ENCODE results near the gene PIM1. TPM values are rescaled to one million over a fixed set of nuclear protein-coding genes. Genes with fewer than 3 reads are reported as not detected.

The PIM1 gene
- polyA plus RNA-seq, 3 donors, result 24.7 to 417 (median 201) TPM

- H3K27ac ChIP-seq (ENCODE audit: low read depth, low read length), result no peak overlapping the region
- WGBS, 3 donors, result 91 to 94% (median 92%) methylated on average over 9 of the region's 9 CpGs
Measured at GRCh38 chr6:37206622-37207021, 36.7 kb downstream of the PIM1 start.

DNA sequence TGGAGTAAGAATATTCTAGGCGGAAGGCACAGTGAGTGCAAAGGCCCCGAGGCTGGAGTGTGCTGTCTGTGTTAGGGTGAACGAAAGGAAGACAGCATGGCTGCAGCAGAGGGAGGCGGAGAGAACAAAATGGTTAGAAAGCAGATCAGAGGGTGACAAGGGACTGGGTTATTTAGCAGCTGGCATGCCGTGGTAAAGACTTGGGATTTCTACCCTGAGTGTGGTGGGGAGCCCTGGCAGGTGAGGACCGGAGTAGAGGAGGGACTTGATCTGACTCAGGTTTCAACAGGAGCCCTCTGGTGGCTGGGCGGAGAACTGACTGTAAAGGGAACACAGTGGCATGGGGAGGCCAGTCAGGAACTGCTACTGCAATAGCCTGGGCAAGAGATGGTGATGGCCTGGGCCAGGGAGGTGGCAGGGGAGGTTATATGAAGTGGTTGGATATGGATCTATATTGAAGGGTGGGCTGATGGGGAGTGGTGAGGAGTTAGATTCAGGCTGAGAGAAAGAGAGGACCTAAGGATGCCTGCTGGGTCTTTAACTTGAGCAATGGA, 38.0 kb downstream of the PIM1 start:
- 62 to 65% (median 63%) methylated on average over 7 of the region's 7 CpGs for WGBS, 3 donors
- H3K27ac ChIP-seq (ENCODE audit: low read depth, low read length), result no peak overlapping the region

GRCh38 chr6:37208793-37209192, 38.8 kb downstream of the PIM1 start:
- H3K27ac ChIP-seq (ENCODE audit: low read depth, low read length), result no peak overlapping the region
- WGBS, 3 donors, result 90 to 94% (median 94%) methylated on average over 7 of the region's 7 CpGs

- WGBS, 3 donors, result 77 to 88% (median 86%) methylated on average over 12 of the region's 12 CpGs
- H3K27ac ChIP-seq (ENCODE audit: low read depth, low read length), result no peak overlapping the region
Measured at GRCh38 chr6:37209461-37210205, 39.7 kb downstream of the PIM1 start.

GRCh38 chr6:37210313-37210968, 40.5 kb downstream of the PIM1 start:
- WGBS, 3 donors, result 59 to 65% (median 62%) methylated on average over 7 of the region's 7 CpGs
- H3K27ac ChIP-seq (ENCODE audit: low read depth, low read length), result no peak overlapping the region

GRCh38 chr6:37212268-37212667, 42.3 kb downstream of the PIM1 start:
- 81 to 86% (median 85%) methylated on average over 9 of the region's 9 CpGs for WGBS, 3 donors
- H3K27ac ChIP-seq (ENCODE audit: low read depth, low read length), result no peak overlapping the region

- 94% methylated on average over 6 of the region's 6 CpGs for WGBS, 3 donors
- H3K27ac ChIP-seq (ENCODE audit: low read depth, low read length), result no peak overlapping the region
Measured at GRCh38 chr6:37218061-37218460, 48.1 kb downstream of the PIM1 start.

GRCh38 chr6:37218511-37218910, 48.6 kb downstream of the PIM1 start:
- 69 to 82% (median 69%) methylated on average over 8 of the region's 8 CpGs for WGBS, 3 donors

DNA sequence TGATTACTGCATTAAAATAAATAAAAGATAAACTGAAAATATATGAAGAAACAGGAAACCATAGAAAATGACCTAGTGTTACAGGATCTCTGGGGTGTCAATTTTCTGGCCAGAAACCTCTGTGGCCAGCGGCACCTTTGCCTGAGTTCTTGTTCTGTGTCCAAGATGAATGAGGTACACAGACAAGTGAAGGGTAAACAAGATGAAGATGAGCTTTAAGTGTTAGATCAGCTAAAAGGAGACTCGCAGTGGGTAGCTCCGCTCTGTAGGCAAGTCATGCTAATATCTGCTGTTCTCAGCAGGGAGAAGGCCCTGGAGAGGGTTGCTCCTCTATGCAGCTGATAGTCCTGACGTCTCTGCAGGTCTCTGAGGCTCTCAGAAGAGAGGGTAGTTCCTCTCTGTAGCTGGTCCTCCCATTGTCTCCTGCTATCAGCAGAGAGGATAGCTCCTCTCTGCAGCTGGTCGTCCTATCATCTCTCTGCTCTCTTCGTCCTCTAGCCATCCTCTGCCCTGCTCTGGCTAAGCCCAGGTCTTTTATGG, 51.7 kb downstream of the PIM1 start:
- H3K27ac ChIP-seq (ENCODE audit: low read depth, low read length), result no peak overlapping the region
- 50 to 59% (median 54%) methylated on average over 6 of the region's 6 CpGs for WGBS, 3 donors

More at GRCh38 chr6:37218511-37218910, 48.6 kb downstream of the PIM1 start:
- H3K27ac ChIP-seq (ENCODE audit: low read depth, low read length), result no peak overlapping the region

DNA sequence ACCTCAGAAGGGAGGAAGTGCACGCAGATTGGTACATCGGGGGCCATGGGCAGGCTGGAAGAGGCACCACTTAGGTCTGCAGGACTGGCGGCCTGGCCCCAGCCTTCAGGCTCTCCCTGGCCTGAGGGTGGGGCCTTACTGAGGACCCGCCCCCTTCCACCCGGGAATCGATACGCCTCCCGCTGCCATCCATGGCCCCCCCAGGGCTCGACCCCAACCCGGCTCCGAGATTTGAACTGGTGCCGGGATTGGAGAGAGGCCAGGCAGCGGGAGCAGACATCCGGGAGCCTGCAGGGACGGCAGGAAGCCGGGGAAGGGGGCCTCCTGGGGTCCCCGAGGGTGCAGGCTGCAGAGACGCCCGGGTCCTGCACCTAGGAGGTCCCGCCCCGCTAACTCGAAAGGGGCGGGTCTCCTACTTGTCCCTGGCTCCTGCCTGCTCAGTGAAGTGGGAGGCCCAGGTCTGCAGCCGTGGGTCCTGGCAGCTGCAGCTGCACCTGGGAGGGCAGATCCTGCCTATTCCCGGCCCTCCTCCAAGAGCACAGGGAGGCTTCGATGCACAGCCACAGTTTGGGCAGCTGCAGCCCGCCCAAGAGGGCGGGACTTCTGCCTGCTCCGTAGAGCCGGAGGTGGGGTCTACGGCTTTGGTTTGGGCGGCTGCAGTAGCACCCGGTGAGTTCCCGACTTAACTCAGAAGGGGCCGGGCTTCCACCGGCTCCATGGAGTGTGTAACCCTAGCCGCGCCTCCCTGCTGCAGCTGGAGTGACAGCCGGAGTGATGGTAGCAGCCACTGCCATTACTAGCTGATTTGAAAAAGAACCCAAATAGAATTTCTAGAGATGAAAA, 52.4 kb downstream of the PIM1 start:
- 0 to 1% (median 1%) methylated on average over 38 to 39 of the region's 39 CpGs for WGBS, 3 donors
- H3K27ac ChIP-seq (ENCODE audit: low read depth, low read length), result no peak overlapping the region

DNA sequence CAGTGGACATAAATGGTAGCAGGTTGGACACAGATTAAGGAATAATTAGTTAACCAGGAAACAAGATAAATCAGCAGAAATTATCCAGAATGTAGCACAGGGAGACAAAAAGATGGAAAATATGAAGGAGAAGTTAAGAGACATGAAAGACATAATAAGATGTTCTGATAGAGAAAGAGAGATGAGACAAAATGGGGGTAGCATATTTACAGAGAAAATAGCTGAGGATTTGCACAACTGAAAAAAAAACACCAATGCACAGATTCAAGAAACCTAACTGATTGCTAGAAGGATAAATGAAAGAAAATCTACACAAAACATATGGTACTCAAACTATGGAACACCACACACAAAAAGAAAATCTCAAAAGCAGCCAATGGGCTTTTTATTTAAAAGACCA, 53.0 kb downstream of the PIM1 start:
- no peak overlapping the region for H3K27ac ChIP-seq (ENCODE audit: low read depth, low read length)

Other genes with a start within 250 kb of the PIM1 start
- gene PI16, start 215.4 kb upstream of the PIM1 start, polyA plus RNA-seq, result 10 to 100 TPM in 1 of 3 donors, 1 to 10 TPM in 1, under 1 TPM in 1; 0.56 to 34.3 (median 3.1) TPM
- 100 to 1,000 TPM; 127 to 203 (median 189) TPM for gene MTCH1, start 184.0 kb upstream of the PIM1 start, polyA plus RNA-seq
- gene FGD2, start 164.5 kb upstream of the PIM1 start, polyA plus RNA-seq, result 10 to 100 TPM in 1 of 3 donors, 1 to 10 TPM in 2; 3.6 to 10.1 (median 7.0) TPM
- 1 to 10 TPM; 4.6 to 6.2 (median 4.8) TPM for gene TBC1D22B, start 87.6 kb downstream of the PIM1 start, polyA plus RNA-seq
- 1 to 10 TPM in 1 of 3 donors, under 1 TPM in 2; 0.22 to 2.6 (median 0.90) TPM for gene TMEM217, start 88.0 kb downstream of the PIM1 start, polyA plus RNA-seq
- 10 to 100 TPM in 1 of 3 donors, 1 to 10 TPM in 2; 5.4 to 12.9 (median 8.9) TPM for gene RNF8, start 183.8 kb downstream of the PIM1 start, polyA plus RNA-seq

Measured in adipose tissue (tissue), 3 donors.